Body of pancreas (tissue), 4 donors: Measurements from ENCODE around the gene CDH6. TPM values are rescaled to one million over a fixed set of nuclear protein-coding genes. Genes with fewer than 3 reads are reported as not detected.

Experiments
- ATAC-seq: fragments of 150-250 bp; one replicate; pipeline ENCODE4 v1.9.1; 2016
- DNase-seq, 4 donors: peaks; one replicate each; pipeline ENCODE4 v3.0.0-alpha.2; 2019
- H3K27ac ChIP-seq, 4 donors: fragments of 200-600 bp; sonication (generic); 1 replicate in 3 of 4; 2 replicates in 1 of 4; pipeline versions ENCODE4 v1.5.1 to v1.6.1; 2016 to 2019; ENCODE audit warnings: mild to moderate bottlenecking in 1 of 4, mixed read lengths in 1 of 4, moderate library complexity in 1 of 4
- H3K27me3 ChIP-seq, 2 donors: fragments of 200-600 bp; sonication (generic); one replicate each; pipeline ENCODE4 v1.6.0; 2016; ENCODE audit warnings: mild to moderate bottlenecking in 1 of 2
- H3K36me3 ChIP-seq, 2 donors: fragments of 200-600 bp; sonication (generic); replicated peaks in 1 of 2; 2 replicates each; pipeline ENCODE4 v1.5.1; 2016; ENCODE audit warnings: low read depth in 2 of 2; ENCODE audit not compliant: insufficient read depth in 1 of 2
- H3K4me1 ChIP-seq: fragments of 200-600 bp; sonication (generic); one replicate; pipeline ENCODE4 v1.6.0; 2016
- H3K4me3 ChIP-seq, 2 donors: fragments of 200-600 bp; sonication (generic); 1 replicate in 1 of 2; 2 replicates in 1 of 2; pipeline ENCODE4 v1.5.1; 2016 to 2019
- H3K9me3 ChIP-seq, 3 donors: fragments of 200-600 bp; sonication (generic); 1 replicate in 2 of 3; 2 replicates in 1 of 3; pipeline ENCODE4 v1.5.1; 2016
- CTCF ChIP-seq, 7 experiments: fragments of 450-650 bp in 4 of 7; fragments of 200-600 bp in 3 of 7; sonication (generic) in 3 of 7; IDR thresholded peaks; one replicate each; pipeline ENCODE4 v1.5.1; 2016 to 2019; ENCODE audit warnings: antibody characterized with exemption in 7 of 7
- POLR2A ChIP-seq, 3 donors: fragments of 450-650 bp; IDR thresholded peaks; one replicate each; pipeline ENCODE4 v1.6.1; 2016; ENCODE audit warnings: antibody characterized with exemption in 3 of 3, mild to moderate bottlenecking in 2 of 3
- WGBS, 2 donors: methylation state at CpG; one replicate each; pipeline ENCODE4 v1.1.5; 2017; 5-methylcytosine and 5-hydroxymethylcytosine counted together
- intact Hi-C: fragments of 100-400 bp; cut with DNase I; formaldehyde crosslinking; loops from one replicate; pipeline ENCODE4 v1.15.1; 2023
- total RNA-seq, 2 donors: library from RNA; depleted of rRNA; stranded (reverse); fragments of >200 nt; gene quantifications; one replicate each; pipeline ENCODE4 v1.1.0, GENCODE V29; 2016

CDH6 gene
- total RNA-seq, 2 donors from 2014 or later = 0.78 to 0.99 TPM

DNA sequence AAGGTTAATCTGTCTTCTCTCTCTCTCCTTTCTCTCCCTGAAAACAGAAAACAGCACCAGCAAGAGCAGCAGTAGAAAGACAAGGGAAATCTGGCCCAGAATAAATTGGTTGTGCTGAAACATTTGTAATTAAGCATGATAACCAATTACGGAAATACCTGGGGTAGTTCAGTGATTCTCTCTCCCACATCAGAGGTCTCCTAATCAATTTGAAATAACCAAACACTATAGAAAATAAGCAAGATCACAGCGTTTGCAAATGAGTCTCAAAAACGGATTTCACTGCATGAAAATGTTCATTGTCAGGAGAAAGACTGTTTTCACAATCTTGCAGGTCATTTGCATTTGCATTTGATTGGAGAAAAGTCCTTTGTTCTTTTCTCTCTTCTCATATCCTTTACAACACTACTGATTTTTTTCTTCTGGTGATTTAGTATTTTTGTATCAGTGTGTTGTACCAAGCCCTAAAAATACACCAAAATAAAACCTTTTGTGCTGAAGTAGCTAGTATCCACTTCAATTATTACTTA is 36.8 kb upstream of the CDH6 start:
- no peak for DNase-seq
- Histone ChIP-seq H3K36me3 (no peaks in the 10 kb centered on the region), H3K9me3 (no peaks in the 10 kb centered on the region), H3K4me1 (no peaks in the 10 kb centered on the region), H3K27me3 (no peaks in the 10 kb centered on the region), H3K27ac (no peak overlapping the region), H3K4me3 (no peak overlapping the region)
- intact Hi-C loops = no loop called here
- WGBS, 2 donors = 27 to 31% methylated on average over 3 of the region's 3 CpGs
- TF ChIP-seq POLR2A (IDR thresholded peaks at IDR 0.05) (no peak), CTCF (IDR thresholded peaks at IDR 0.05) (no peak)
- no peak for ATAC-seq

- no peak for DNase-seq
- H3K27ac ChIP-seq = no peak overlapping the region
- WGBS, 2 donors = 38 to 39% methylated on average over 5 of the region's 5 CpGs
These were observed 35.8 kb upstream of the CDH6 start for GRCh38 chr5:31157720-31158119.

DNA sequence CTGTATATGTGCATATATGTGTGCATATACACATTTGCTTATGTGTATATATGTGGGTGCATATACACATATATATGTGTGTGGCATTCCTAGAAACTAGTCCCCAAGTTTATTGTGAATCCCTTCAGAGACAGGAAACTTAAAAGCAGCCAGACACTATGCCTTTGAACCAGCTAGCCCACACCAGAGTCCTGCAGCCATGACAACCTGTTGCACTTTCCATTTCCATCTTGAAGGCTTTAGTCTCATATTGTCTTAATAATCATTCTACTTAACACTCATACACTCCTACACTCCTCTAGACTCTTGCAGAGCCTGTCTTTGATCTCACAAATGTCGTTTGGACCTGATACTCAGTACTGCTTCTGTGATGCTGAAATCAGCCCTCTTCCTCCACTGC is 34.8 kb upstream of the CDH6 start:
- H3K27ac ChIP-seq = no peak overlapping the region
- TF ChIP-seq POLR2A (IDR thresholded peaks at IDR 0.05) (no peak), CTCF (IDR thresholded peaks at IDR 0.05) (no peak)
- no peak for DNase-seq
- ATAC-seq = no peak
- intact Hi-C loops = no loop called here
- no peaks in the 10 kb centered on the region for H3K9me3 ChIP-seq
- H3K4me1 ChIP-seq = no peaks in the 10 kb centered on the region
- 24 to 28% methylated on average over 1 of the region's 1 CpG for WGBS, 2 donors
- no peaks in the 10 kb centered on the region for H3K27me3 ChIP-seq
- H3K36me3 ChIP-seq = no peaks in the 10 kb centered on the region
- H3K4me3 ChIP-seq = no peak overlapping the region

More at GRCh38 chr5:31157720-31158119, 35.8 kb upstream of the CDH6 start:
- no peaks in the 10 kb centered on the region for H3K4me1 ChIP-seq
- no peaks in the 10 kb centered on the region for H3K9me3 ChIP-seq
- no peak overlapping the region for H3K4me3 ChIP-seq
- H3K36me3 ChIP-seq = no peaks in the 10 kb centered on the region
- no peak for ATAC-seq
- TF ChIP-seq CTCF (IDR thresholded peaks at IDR 0.05) = no peak
- TF ChIP-seq POLR2A (IDR thresholded peaks at IDR 0.05) = no peak
- no peaks in the 10 kb centered on the region for H3K27me3 ChIP-seq
- intact Hi-C loops = no loop called here

GRCh38 chr5:31161781-31162181 is 31.7 kb upstream of the CDH6 start:
- ATAC-seq = no peak

More at GRCh38 chr5:31161781-31162181, 31.7 kb upstream of the CDH6 start:
- H3K36me3 ChIP-seq = no peaks in the 10 kb centered on the region
- no peaks in the 10 kb centered on the region for H3K9me3 ChIP-seq
- intact Hi-C loops = no loop called here
- WGBS, 2 donors = 7 to 10% methylated on average over 2 of the region's 2 CpGs
- no peaks in the 10 kb centered on the region for H3K27me3 ChIP-seq
- DNase-seq = no peak
- no peak for TF ChIP-seq POLR2A (IDR thresholded peaks at IDR 0.05)
- TF ChIP-seq CTCF (IDR thresholded peaks at IDR 0.05) = no peak
- H3K27ac ChIP-seq = no peak overlapping the region
- no peak overlapping the region for H3K4me3 ChIP-seq
- H3K4me1 ChIP-seq = no peaks in the 10 kb centered on the region
